Activated naive CD8-positive, alpha-beta T cell treated with anti-CD3 and anti-CD28 coated beads, Interleukin-2, amount 50 U/mL, for 24 hours (primary cell): ENCODE results near the gene WDFY2.

ENCODE experiments used
- ATAC-seq: fragments of 150-1000 bp; cut with Tn5 transposase; one replicate; pipeline ENCODE4 v1.10.0; 2021
- DNase-seq: peaks from one replicate; pipeline ENCODE4 v3.0.0; 2021
- H3K27ac Mint-ChIP-seq: one replicate; pipeline ENCODE4 v1.8.0; 2021; ENCODE audit warnings: mild to moderate bottlenecking, mixed read lengths
- H3K27me3 Mint-ChIP-seq: one replicate; pipeline ENCODE4 v1.8.0; 2021; ENCODE audit warnings: mixed read lengths
- H3K36me3 Mint-ChIP-seq: one replicate; pipeline ENCODE4 v1.8.0; 2021; ENCODE audit warnings: low read depth, mixed read lengths
- H3K4me1 Mint-ChIP-seq: one replicate; pipeline ENCODE4 v1.8.0; 2021; ENCODE audit warnings: mixed read lengths
- H3K4me3 Mint-ChIP-seq: one replicate; pipeline ENCODE4 v1.8.0; 2021; ENCODE audit warnings: mild to moderate bottlenecking, moderate library complexity, mixed read lengths
- H3K9me3 Mint-ChIP-seq: one replicate; pipeline ENCODE4 v1.8.0; 2021; ENCODE audit warnings: mixed read lengths

WDFY2 gene

GRCh38 chr13:51802631-51803418 is 218.6 kb downstream of the WDFY2 start:
- no peak for ATAC-seq
- H3K9me3 Mint-ChIP-seq: no peaks in the 10 kb centered on the region
- no peaks in the 10 kb centered on the region for H3K27me3 Mint-ChIP-seq
- peak overlapping the region; percentile 99 for H3K27ac Mint-ChIP-seq
- peaks cover 61% of the 10 kb centered on the region for H3K4me1 Mint-ChIP-seq
- H3K36me3 Mint-ChIP-seq: no peaks in the 10 kb centered on the region
- DNase-seq: no peak
- H3K4me3 Mint-ChIP-seq: peak overlapping the region; percentile 91

- DNase-seq: peak; percentile 86
- peaks cover 1% of the 10 kb centered on the region for H3K36me3 Mint-ChIP-seq
- peak within 1 kb of the TSS; percentile 99 for H3K27ac Mint-ChIP-seq
- ATAC-seq: peak; percentile 69
- H3K27me3 Mint-ChIP-seq: no peaks in the 10 kb centered on the region
- H3K4me3 Mint-ChIP-seq: peak within 1 kb of the TSS; percentile 91
- peaks cover 60% of the 10 kb centered on the region for H3K4me1 Mint-ChIP-seq
- no peaks in the 10 kb centered on the region for H3K9me3 Mint-ChIP-seq
Observed at GRCh38 chr13:51803422-51804294, 219.4 kb downstream of the WDFY2 start, which contains the start of gene DHRS12. TSS of gene DHRS12 (minus strand) at chr13:51804163. CDS start at chr13:51799659, 4,504 bp downstream.

GRCh38 chr13:51804295-51805172 is 220.3 kb downstream of the WDFY2 start:
- H3K4me1 Mint-ChIP-seq: peaks cover 60% of the 10 kb centered on the region
- H3K27ac Mint-ChIP-seq: peak overlapping the region; percentile 92
- peaks cover 9% of the 10 kb centered on the region for H3K36me3 Mint-ChIP-seq
- DNase-seq: peak; percentile 55
- H3K4me3 Mint-ChIP-seq: peak overlapping the region; percentile 91
- peak; percentile 38 for ATAC-seq
- H3K27me3 Mint-ChIP-seq: no peaks in the 10 kb centered on the region
- no peaks in the 10 kb centered on the region for H3K9me3 Mint-ChIP-seq

GRCh38 chr13:51805313-51805712 is 221.1 kb downstream of the WDFY2 start:
- peaks cover 58% of the 10 kb centered on the region for H3K4me1 Mint-ChIP-seq
- no peaks in the 10 kb centered on the region for H3K27me3 Mint-ChIP-seq
- no peaks in the 10 kb centered on the region for H3K9me3 Mint-ChIP-seq
- peaks cover 9% of the 10 kb centered on the region for H3K36me3 Mint-ChIP-seq
- H3K27ac Mint-ChIP-seq: peak overlapping the region; percentile 92
- ATAC-seq (no peak), DNase-seq (no peak)
- peak overlapping the region; percentile 91 for H3K4me3 Mint-ChIP-seq

DNA sequence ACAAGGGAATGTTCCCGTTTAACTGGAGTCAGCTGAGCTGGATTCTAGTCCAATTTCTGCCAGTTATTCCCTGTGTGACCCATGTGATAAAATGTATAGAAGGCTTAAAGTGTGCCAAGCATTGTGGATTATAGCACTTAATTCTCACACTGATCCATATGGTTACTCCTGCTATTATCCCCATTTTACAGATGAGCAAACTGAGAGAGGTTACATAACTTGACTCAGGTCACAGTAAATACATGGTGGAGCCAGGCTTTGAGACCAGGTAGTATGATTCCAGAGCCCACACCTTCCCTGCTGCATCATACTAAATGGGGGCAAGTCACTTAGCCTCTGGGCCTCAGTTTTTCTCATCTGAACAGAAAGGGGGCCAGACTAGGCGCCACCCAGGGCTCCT is 221.7 kb downstream of the WDFY2 start:
- Mint-ChIP-seq H3K27me3 (no peaks in the 10 kb centered on the region), H3K9me3 (no peaks in the 10 kb centered on the region), H3K36me3 (peaks cover 9% of the 10 kb centered on the region), H3K4me1 (peaks cover 54% of the 10 kb centered on the region), H3K4me3 (peak overlapping the region; percentile 91), H3K27ac (peak overlapping the region; percentile 92)
- no peak for DNase-seq
- no peak for ATAC-seq

DNA sequence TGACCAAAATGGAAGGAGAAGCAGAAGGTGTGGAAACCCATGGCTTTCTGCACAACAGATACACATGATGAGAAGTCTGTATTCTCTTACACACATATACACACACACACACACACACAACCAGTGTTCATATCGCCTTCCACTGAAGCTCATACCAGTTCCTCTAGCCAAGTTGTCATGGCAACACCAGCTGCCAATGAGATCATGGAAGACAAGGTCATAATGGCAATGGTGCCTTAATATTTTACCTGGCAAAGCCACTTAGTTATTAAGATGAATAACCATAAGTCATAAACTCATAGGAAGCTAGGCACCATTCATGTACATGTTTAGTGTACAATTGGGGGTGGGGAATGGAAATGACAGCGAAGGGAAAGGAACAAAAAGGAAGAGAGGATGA is 222.3 kb downstream of the WDFY2 start:
- H3K4me3 Mint-ChIP-seq: no peak overlapping the region
- ATAC-seq (no peak), DNase-seq (no peak)
- no peaks in the 10 kb centered on the region for H3K27me3 Mint-ChIP-seq
- peaks cover 9% of the 10 kb centered on the region for H3K36me3 Mint-ChIP-seq
- H3K27ac Mint-ChIP-seq: peak overlapping the region; percentile 59
- peaks cover 52% of the 10 kb centered on the region for H3K4me1 Mint-ChIP-seq
- H3K9me3 Mint-ChIP-seq: no peaks in the 10 kb centered on the region

DNA sequence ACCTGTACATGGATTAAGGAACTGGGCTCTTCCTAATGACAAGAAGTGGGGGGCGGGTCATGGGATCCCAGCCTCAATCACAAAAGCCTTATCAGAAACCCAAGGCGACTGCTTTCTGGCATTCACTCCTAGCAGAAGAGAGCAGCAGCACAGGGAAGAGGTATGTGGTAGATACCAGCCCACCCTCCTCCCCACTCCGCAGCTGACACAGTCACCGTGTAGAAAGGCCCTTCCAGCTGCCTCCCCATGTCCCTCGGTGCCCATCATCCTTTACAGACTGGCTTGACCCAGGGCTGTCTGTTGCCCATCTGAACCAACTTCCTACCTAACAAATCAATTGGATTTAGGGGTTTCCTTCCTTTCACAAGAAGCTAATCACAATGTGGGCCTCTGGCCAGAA is 222.8 kb downstream of the WDFY2 start:
- H3K27me3 Mint-ChIP-seq: no peaks in the 10 kb centered on the region
- peaks cover 9% of the 10 kb centered on the region for H3K36me3 Mint-ChIP-seq
- no peaks in the 10 kb centered on the region for H3K9me3 Mint-ChIP-seq
- H3K4me1 Mint-ChIP-seq: peaks cover 52% of the 10 kb centered on the region
- no peak for DNase-seq
- H3K4me3 Mint-ChIP-seq: no peak overlapping the region
- no peak for ATAC-seq
- no peak overlapping the region for H3K27ac Mint-ChIP-seq

- Mint-ChIP-seq H3K36me3 (peaks cover 9% of the 10 kb centered on the region), H3K4me1 (peaks cover 51% of the 10 kb centered on the region), H3K9me3 (no peaks in the 10 kb centered on the region), H3K4me3 (no peak overlapping the region), H3K27ac (peak overlapping the region; percentile 42), H3K27me3 (no peaks in the 10 kb centered on the region)
- DNase-seq (no peak), ATAC-seq (no peak)
Observed at GRCh38 chr13:51808811-51809210, 224.5 kb downstream of the WDFY2 start.

DNA sequence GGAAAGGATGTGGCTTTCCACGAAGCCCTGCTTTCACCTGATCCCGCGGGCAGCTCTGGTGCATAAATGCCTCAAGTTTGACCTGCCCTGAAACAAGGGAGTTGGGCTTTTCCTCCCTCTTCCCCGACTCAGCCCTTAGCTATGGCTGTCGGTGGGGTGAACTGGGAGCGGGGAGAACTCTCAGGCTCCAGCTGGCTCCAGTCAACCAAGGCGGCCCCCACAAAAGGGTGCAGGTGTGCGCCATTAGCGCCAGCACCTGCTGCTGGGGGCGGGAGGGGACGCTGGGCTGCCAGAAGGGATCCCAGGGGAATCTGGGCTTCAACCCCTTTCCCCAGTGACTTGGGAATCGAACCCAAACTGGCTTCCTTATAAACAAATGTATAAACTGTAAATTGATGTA is 226.8 kb downstream of the WDFY2 start:
- Mint-ChIP-seq H3K4me3 (no peak overlapping the region), H3K9me3 (no peaks in the 10 kb centered on the region), H3K27me3 (no peaks in the 10 kb centered on the region), H3K4me1 (peaks cover 54% of the 10 kb centered on the region), H3K36me3 (peaks cover 9% of the 10 kb centered on the region), H3K27ac (no peak overlapping the region)
- DNase-seq: no peak
- ATAC-seq: no peak

DNA sequence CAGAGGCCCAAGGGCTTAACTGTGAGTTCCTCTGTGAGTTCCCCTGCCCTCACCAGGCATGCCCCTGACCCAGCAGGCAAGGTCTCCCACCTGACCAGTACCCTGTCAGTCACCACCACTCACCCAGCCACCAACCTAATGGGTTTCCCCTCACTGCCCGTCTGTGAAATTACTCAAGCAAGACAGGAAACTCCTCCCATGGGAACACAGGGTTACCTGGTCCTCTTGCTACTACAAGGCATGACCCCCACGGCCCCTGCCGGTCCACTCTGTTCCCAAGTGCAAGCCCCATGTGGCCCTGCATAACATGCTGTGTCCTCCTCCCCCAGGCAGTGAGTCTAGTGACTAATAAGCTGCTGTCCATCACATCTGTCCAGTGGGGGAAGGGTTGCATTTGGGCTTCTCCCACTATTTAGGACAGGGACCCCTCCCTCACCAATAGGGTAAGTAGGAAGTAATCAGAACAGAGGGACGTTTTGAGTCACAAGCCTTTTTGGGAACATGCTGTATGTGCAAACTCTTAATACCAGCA is 227.7 kb downstream of the WDFY2 start:
- peak overlapping the region; percentile 69 for H3K27ac Mint-ChIP-seq
- ATAC-seq: peak; percentile 78

GRCh38 chr13:51814071-51814470 is 229.8 kb downstream of the WDFY2 start:
- H3K9me3 Mint-ChIP-seq: no peaks in the 10 kb centered on the region
- H3K4me3 Mint-ChIP-seq: no peak overlapping the region
- peak overlapping the region; percentile 3 for H3K27ac Mint-ChIP-seq
- no peak for DNase-seq
- no peaks in the 10 kb centered on the region for H3K27me3 Mint-ChIP-seq
- ATAC-seq: no peak
- H3K36me3 Mint-ChIP-seq: peaks cover 4% of the 10 kb centered on the region
- peaks cover 73% of the 10 kb centered on the region for H3K4me1 Mint-ChIP-seq

More for the DNA sequence above, 227.7 kb downstream of the WDFY2 start:
- H3K27me3 Mint-ChIP-seq: no peaks in the 10 kb centered on the region
- H3K36me3 Mint-ChIP-seq: peaks cover 9% of the 10 kb centered on the region
- peaks cover 56% of the 10 kb centered on the region for H3K4me1 Mint-ChIP-seq
- peak; percentile 54 for DNase-seq
- H3K4me3 Mint-ChIP-seq: no peak overlapping the region
- no peaks in the 10 kb centered on the region for H3K9me3 Mint-ChIP-seq

GRCh38 chr13:51814825-51815650 is 230.8 kb downstream of the WDFY2 start:
- Mint-ChIP-seq H3K4me3 (peak overlapping the region; percentile 62), H3K9me3 (no peaks in the 10 kb centered on the region), H3K27ac (peak overlapping the region; percentile 67), H3K27me3 (no peaks in the 10 kb centered on the region), H3K4me1 (peaks cover 82% of the 10 kb centered on the region), H3K36me3 (no peaks in the 10 kb centered on the region)
- ATAC-seq (peak; percentile 48), DNase-seq (peak; percentile 79)

GRCh38 chr13:51815848-51816247 is 231.6 kb downstream of the WDFY2 start:
- Mint-ChIP-seq H3K36me3 (no peaks in the 10 kb centered on the region), H3K9me3 (no peaks in the 10 kb centered on the region), H3K4me1 (peaks cover 90% of the 10 kb centered on the region), H3K27me3 (no peaks in the 10 kb centered on the region), H3K27ac (peak overlapping the region; percentile 67), H3K4me3 (no peak overlapping the region)
- no peak for ATAC-seq
- DNase-seq: no peak
